ENCODE results near the gene SYNE2. TPM values are rescaled to one million over a fixed set of nuclear protein-coding genes. Genes with fewer than 3 reads are reported as not detected.

Gene SYNE2
- total RNA-seq, 1 experiment from 2014 or later = 48.5 TPM

GRCh38 chr14:63902375-63902976 is 49.7 kb downstream of the SYNE2 start:
- no peak for DNase-seq
- H3K27ac Mint-ChIP-seq (ENCODE audit: unreplicated experiment) = no peak overlapping the region

GRCh38 chr14:63904724-63905123 is 51.9 kb downstream of the SYNE2 start:
- intact Hi-C loops (cut with micrococcal nuclease; ENCODE audit: unreplicated experiment) = no loop called here
- H3K36me3 Mint-ChIP-seq (ENCODE audit: insufficient read depth, unreplicated experiment) = no peaks in the 10 kb centered on the region
- no peak overlapping the region for H3K4me3 ChIP-seq (ENCODE audit: low read depth, low read length)
- TF ChIP-seq CTCF (IDR thresholded peaks at IDR 0.05; ENCODE audit: insufficient read depth in 1 of 2, low read depth in 1 of 2, low read length in 1 of 2, severe bottlenecking in 1 of 2, unreplicated experiment in 1 of 2) = no peak
- ChIA-PET POLR2A (no interaction called here), CTCF (no interaction called here)
- BruUV-seq (replicated peaks) = no TSS peak
- no peaks in the 10 kb centered on the region for H3K27me3 Mint-ChIP-seq (ENCODE audit: insufficient read depth, unreplicated experiment)
- H3K36me3 ChIP-seq (ENCODE audit: control insufficient read depth, insufficient read depth, low read length) = no peaks in the 10 kb centered on the region
- H3K27ac Mint-ChIP-seq (ENCODE audit: unreplicated experiment) = no peak overlapping the region
- DNase-seq = no peak
- no peaks in the 10 kb centered on the region for H3K4me1 ChIP-seq
- no peak overlapping the region for H3K4me3 Mint-ChIP-seq (ENCODE audit: unreplicated experiment)
- no peaks in the 10 kb centered on the region for H3K4me1 Mint-ChIP-seq (ENCODE audit: low read depth, unreplicated experiment)
- H3K9me3 ChIP-seq = no peaks in the 10 kb centered on the region; the same call in 1 of the 2 replicates
- no peaks in the 10 kb centered on the region for H3K27me3 ChIP-seq (replicated peaks; ENCODE audit: control insufficient read depth, insufficient read depth, low read length)
- peaks cover 9% of the 10 kb centered on the region for H3K9me3 Mint-ChIP-seq (ENCODE audit: unreplicated experiment)

More at GRCh38 chr14:63902375-63902976, 49.7 kb downstream of the SYNE2 start:
- Mint-ChIP-seq H3K36me3 (ENCODE audit: insufficient read depth, unreplicated experiment) (no peaks in the 10 kb centered on the region), H3K27me3 (ENCODE audit: insufficient read depth, unreplicated experiment) (no peaks in the 10 kb centered on the region), H3K9me3 (ENCODE audit: unreplicated experiment) (peaks cover 9% of the 10 kb centered on the region), H3K4me1 (ENCODE audit: low read depth, unreplicated experiment) (no peaks in the 10 kb centered on the region), H3K4me3 (ENCODE audit: unreplicated experiment) (no peak overlapping the region)
- CTCF ChIA-PET = no interaction called here
- Histone ChIP-seq H3K4me1 (no peaks in the 10 kb centered on the region), H3K9me3 (no peaks in the 10 kb centered on the region; the same call in 1 of the 2 replicates), H3K27me3 (replicated peaks; ENCODE audit: control insufficient read depth, insufficient read depth, low read length) (no peaks in the 10 kb centered on the region), H3K4me3 (ENCODE audit: low read depth, low read length) (no peak overlapping the region), H3K36me3 (ENCODE audit: control insufficient read depth, insufficient read depth, low read length) (no peaks in the 10 kb centered on the region)
- BruUV-seq (replicated peaks) = no TSS peak
- intact Hi-C loops (cut with micrococcal nuclease; ENCODE audit: unreplicated experiment) = no loop called here
- no peak for TF ChIP-seq CTCF (IDR thresholded peaks at IDR 0.05; ENCODE audit: insufficient read depth in 1 of 2, low read depth in 1 of 2, low read length in 1 of 2, severe bottlenecking in 1 of 2, unreplicated experiment in 1 of 2)
- POLR2A ChIA-PET = no interaction called here

GRCh38 chr14:63905370-63905769 is 52.6 kb downstream of the SYNE2 start:
- intact Hi-C loops (cut with micrococcal nuclease; ENCODE audit: unreplicated experiment) = no loop called here
- Mint-ChIP-seq H3K27me3 (ENCODE audit: insufficient read depth, unreplicated experiment) (no peaks in the 10 kb centered on the region), H3K36me3 (ENCODE audit: insufficient read depth, unreplicated experiment) (no peaks in the 10 kb centered on the region), H3K27ac (ENCODE audit: unreplicated experiment) (no peak overlapping the region), H3K4me1 (ENCODE audit: low read depth, unreplicated experiment) (no peaks in the 10 kb centered on the region), H3K4me3 (ENCODE audit: unreplicated experiment) (no peak overlapping the region), H3K9me3 (ENCODE audit: unreplicated experiment) (peaks cover 9% of the 10 kb centered on the region)
- TF ChIP-seq CTCF (IDR thresholded peaks at IDR 0.05; ENCODE audit: insufficient read depth in 1 of 2, low read depth in 1 of 2, low read length in 1 of 2, severe bottlenecking in 1 of 2, unreplicated experiment in 1 of 2) = no peak
- no peaks in the 10 kb centered on the region; the same call in 1 of the 2 replicates for H3K9me3 ChIP-seq
- H3K36me3 ChIP-seq (ENCODE audit: control insufficient read depth, insufficient read depth, low read length) = no peaks in the 10 kb centered on the region
- BruUV-seq (replicated peaks) = no TSS peak
- no peaks in the 10 kb centered on the region for H3K27me3 ChIP-seq (replicated peaks; ENCODE audit: control insufficient read depth, insufficient read depth, low read length)
- no peaks in the 10 kb centered on the region for H3K4me1 ChIP-seq
- no peak for DNase-seq
- H3K4me3 ChIP-seq (ENCODE audit: low read depth, low read length) = no peak overlapping the region
- ChIA-PET CTCF (no interaction called here), POLR2A (no interaction called here)

All from Caco-2 (cell line).